GM10266 (cell line): ENCODE data around the gene TMX4.

Experiments used
- DNase-seq: peaks from one replicate; pipeline ENCODE4 v3.0.0; 2012; ENCODE audit errors: extremely low spot score
- CTCF ChIP-seq: IDR thresholded peaks from 2 replicates; pipeline ENCODE4 v1.5.1; 2012; ENCODE audit warnings: mild to moderate bottlenecking, low read depth; ENCODE audit not compliant: control insufficient read depth, insufficient read depth; ENCODE audit errors: missing control alignments

TMX4 gene

DNA sequence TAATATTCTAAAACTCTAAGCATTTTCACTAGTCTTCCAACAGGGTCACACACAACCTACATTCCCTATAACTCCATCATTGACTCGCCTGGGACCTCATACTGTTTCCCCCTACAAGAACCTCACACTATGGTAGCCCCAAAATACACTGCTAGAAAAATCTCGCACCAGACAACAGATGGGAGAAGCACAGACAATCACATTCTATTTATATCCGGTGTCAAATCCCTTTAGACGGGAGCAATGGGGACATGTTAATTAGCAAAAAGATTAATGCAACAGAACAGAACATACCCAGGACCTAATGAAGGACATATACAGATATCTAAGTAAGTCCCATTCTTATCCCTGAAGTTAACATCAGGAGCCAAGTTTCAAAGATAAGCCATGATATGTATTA lies 33.6 kb downstream of the TMX4 start:
- no peak for DNase-seq
- no peak for TF ChIP-seq CTCF

DNA sequence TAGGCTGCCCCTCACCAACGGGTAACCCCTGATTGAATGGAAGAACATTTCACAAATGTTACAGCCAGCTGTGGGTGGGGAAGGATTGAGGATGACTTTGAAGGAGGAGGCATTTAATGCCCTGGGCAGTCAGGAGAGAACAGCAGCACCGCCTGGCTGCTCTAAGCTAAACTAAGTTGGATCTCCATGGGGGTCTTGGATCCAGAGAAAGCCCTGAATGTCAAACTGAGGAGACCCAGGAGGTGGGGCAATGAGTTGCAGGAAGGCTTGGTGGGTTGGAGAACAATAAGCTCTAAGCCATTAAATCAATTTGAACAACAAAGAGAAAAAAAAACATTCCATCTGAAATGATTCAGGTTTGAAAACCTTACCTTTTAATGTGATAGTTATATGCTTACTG lies 35.4 kb downstream of the TMX4 start:
- TF ChIP-seq CTCF = no peak
- no peak for DNase-seq

GRCh38 chr20:7981374-7981773 lies 38.2 kb downstream of the TMX4 start:
- no peak for DNase-seq
- TF ChIP-seq CTCF = no peak

GRCh38 chr20:7980332-7981046 lies 39.1 kb downstream of the TMX4 start:
- DNase-seq = peak; percentile 32
- peak; percentile 28 for TF ChIP-seq CTCF

DNA sequence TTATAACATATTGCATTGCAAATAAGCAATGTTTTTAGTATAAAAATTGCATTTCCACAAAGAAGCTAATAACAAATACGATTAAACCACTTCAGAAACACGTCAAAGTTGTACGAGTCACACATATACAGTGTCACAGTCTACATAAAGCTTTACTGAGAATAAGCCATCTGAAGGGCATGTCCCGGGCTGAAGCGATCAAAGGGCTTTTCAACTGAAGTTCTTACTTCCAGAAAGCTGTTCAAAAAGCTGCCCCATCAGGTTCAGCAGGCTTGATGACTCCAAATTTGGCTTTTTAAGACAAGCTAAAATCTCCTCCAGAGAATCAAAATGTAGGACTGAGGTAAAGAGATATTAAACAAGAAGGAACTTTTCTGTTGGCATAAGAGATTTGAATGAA lies 41.9 kb downstream of the TMX4 start:
- TF ChIP-seq CTCF = no peak
- no peak for DNase-seq

DNA sequence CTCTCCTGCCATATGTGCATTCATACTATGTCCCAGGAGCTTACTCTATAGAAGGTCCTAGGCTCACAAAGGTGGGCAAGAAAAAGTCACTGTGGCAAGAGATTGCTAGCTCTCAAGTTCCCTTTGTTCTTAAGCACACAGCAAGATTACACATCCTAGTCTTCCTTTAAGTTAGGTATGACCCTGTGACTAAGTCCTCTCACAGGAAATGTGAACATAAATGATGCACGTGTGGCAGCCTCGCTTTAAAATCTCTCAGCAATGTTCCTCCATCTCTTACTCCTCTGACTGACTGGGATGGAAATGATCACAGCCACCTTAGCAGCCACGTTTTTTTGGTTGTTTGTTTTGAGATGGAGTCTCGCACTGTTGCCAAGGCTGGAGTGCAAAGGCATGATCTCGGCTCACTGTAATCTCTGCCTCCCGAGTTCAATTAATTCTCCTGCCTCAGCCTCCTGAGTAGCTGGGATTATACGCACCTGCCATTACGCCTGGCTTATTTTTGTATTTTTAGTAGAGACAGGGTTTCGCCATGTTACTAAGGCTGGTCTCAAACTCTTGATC lies 43.6 kb downstream of the TMX4 start:
- TF ChIP-seq CTCF = no peak
- DNase-seq = no peak

- no peak for DNase-seq
- TF ChIP-seq CTCF = no peak
These were observed 44.7 kb downstream of the TMX4 start for GRCh38 chr20:7974785-7975435.
